ENCODE measurements around the gene MXI1.

MXI1 gene

GRCh38 chr10:110207011-110207804 is at the start of gene MXI1:
MXI1 (plus strand) TSS chr10:110207605; CDS start chr10:110207809, 204 bp downstream.
- peak; percentile 53 for DNase-seq

- DNase-seq = no peak
Measured at GRCh38 chr10:110158051-110159005, 49.1 kb upstream of the MXI1 start.

- DNase-seq = no peak
Measured at GRCh38 chr10:110160081-110160480, 47.3 kb upstream of the MXI1 start.

GRCh38 chr10:110160522-110160921 is 46.9 kb upstream of the MXI1 start:
- DNase-seq = no peak

GRCh38 chr10:110162741-110163145 is 44.7 kb upstream of the MXI1 start:
- no peak for DNase-seq

- no peak for DNase-seq
Measured at GRCh38 chr10:110163192-110163773, 44.1 kb upstream of the MXI1 start.

GRCh38 chr10:110163841-110164240 is 43.6 kb upstream of the MXI1 start:
- DNase-seq = no peak

- DNase-seq = no peak
Measured at GRCh38 chr10:110165239-110165638, 42.2 kb upstream of the MXI1 start.

GRCh38 chr10:110167149-110167548 is 40.3 kb upstream of the MXI1 start:
- DNase-seq = no peak

- DNase-seq = no peak
Measured at GRCh38 chr10:110168601-110169481, 38.6 kb upstream of the MXI1 start.

GRCh38 chr10:110169586-110169985 is 37.8 kb upstream of the MXI1 start:
- DNase-seq = no peak

- DNase-seq = no peak
Measured at GRCh38 chr10:110170142-110170971, 37.0 kb upstream of the MXI1 start.

- no peak for DNase-seq
Measured at GRCh38 chr10:110171032-110171431, 36.4 kb upstream of the MXI1 start.

- DNase-seq = no peak
Measured at GRCh38 chr10:110172155-110172554, 35.2 kb upstream of the MXI1 start.

GRCh38 chr10:110174201-110174600 is 33.2 kb upstream of the MXI1 start:
- no peak for DNase-seq

GRCh38 chr10:110174816-110175215 is 32.6 kb upstream of the MXI1 start:
- no peak for DNase-seq

GRCh38 chr10:110175406-110175805 is 32.0 kb upstream of the MXI1 start:
- DNase-seq = no peak

GRCh38 chr10:110176141-110177030 is 31.0 kb upstream of the MXI1 start:
- no peak for DNase-seq

GRCh38 chr10:110179220-110179619 is 28.2 kb upstream of the MXI1 start:
- no peak for DNase-seq

GRCh38 chr10:110181451-110181850 is 26.0 kb upstream of the MXI1 start:
- DNase-seq = no peak
